ENCODE measurements around the gene P2RY6.

Gene P2RY6

GRCh38 chr11:73299751-73300150, 27.6 kb downstream of the P2RY6 start:
- DNase-seq: no peak

- DNase-seq: no peak
Measured at GRCh38 chr11:73306069-73306841, 34.1 kb downstream of the P2RY6 start.

- DNase-seq: no peak
Measured at GRCh38 chr11:73306977-73307322, 34.8 kb downstream of the P2RY6 start.

GRCh38 chr11:73307323-73308002, 35.3 kb downstream of the P2RY6 start:
- peak; percentile 73 for DNase-seq

GRCh38 chr11:73308003-73308960, 36.1 kb downstream of the P2RY6 start, which contains the start of gene ARHGEF17:
ARHGEF17 (plus strand) TSS chr11:73308276; CDS start chr11:73308639, 363 bp downstream.
- DNase-seq: peak; percentile 17

GRCh38 chr11:73308961-73309919, 37.1 kb downstream of the P2RY6 start:
- no peak for DNase-seq

- no peak for DNase-seq
Measured at GRCh38 chr11:73310076-73310475, 37.9 kb downstream of the P2RY6 start.

GRCh38 chr11:73310661-73311393, 38.7 kb downstream of the P2RY6 start:
- DNase-seq: no peak

- no peak for DNase-seq
Measured at GRCh38 chr11:73311394-73311869, 39.3 kb downstream of the P2RY6 start.

GRCh38 chr11:73312036-73312435, 39.9 kb downstream of the P2RY6 start:
- no peak for DNase-seq

- DNase-seq: no peak
Measured at GRCh38 chr11:73312851-73313327, 40.8 kb downstream of the P2RY6 start.

GRCh38 chr11:73313652-73314051, 41.5 kb downstream of the P2RY6 start:
- no peak for DNase-seq

- DNase-seq: no peak
Measured at GRCh38 chr11:73314117-73314961, 42.2 kb downstream of the P2RY6 start.

GRCh38 chr11:73315293-73316020, 43.3 kb downstream of the P2RY6 start:
- DNase-seq: no peak

- no peak for DNase-seq
Measured at GRCh38 chr11:73316422-73316821, 44.3 kb downstream of the P2RY6 start.

GRCh38 chr11:73317373-73317772, 45.2 kb downstream of the P2RY6 start:
- DNase-seq: no peak

- no peak for DNase-seq
Measured at GRCh38 chr11:73317803-73318202, 45.7 kb downstream of the P2RY6 start.

GRCh38 chr11:73318501-73319011, 46.4 kb downstream of the P2RY6 start:
- no peak for DNase-seq
